Glomerular endothelial cell (primary cell): ENCODE measurements around the gene AFF2. TPM values are rescaled to one million over a fixed set of nuclear protein-coding genes. Genes with fewer than 3 reads are reported as not detected.

Experiments
- DNase-seq: peaks from one replicate; pipeline ENCODE4 v3.0.0-alpha.2; 2011; ENCODE audit warnings: low read depth, low spot score; ENCODE audit errors: extremely low read depth
- total RNA-seq: library from RNA; depleted of rRNA; stranded (reverse); fragments of >200 nt; gene quantifications from 2 replicates; pipeline ENCODE4 v1.2.3, GENCODE V29; 2015

The AFF2 gene
- total RNA-seq, 1 donor from 2014 or later: 0.06 TPM

GRCh38 chrX:148991502-148991901, 491.1 kb downstream of the AFF2 start:
- DNase-seq: no peak

- DNase-seq: no peak
These were observed 495.2 kb downstream of the AFF2 start for GRCh38 chrX:148995661-148996060.

GRCh38 chrX:149002320-149002719, 501.9 kb downstream of the AFF2 start:
- DNase-seq: no peak

- DNase-seq: no peak
These were observed 503.6 kb downstream of the AFF2 start for GRCh38 chrX:149003863-149004660.

- DNase-seq: no peak
These were observed 504.5 kb downstream of the AFF2 start for GRCh38 chrX:149004936-149005335.

GRCh38 chrX:149006235-149006634, 505.8 kb downstream of the AFF2 start:
- no peak for DNase-seq

- DNase-seq: no peak
These were observed 507.0 kb downstream of the AFF2 start for GRCh38 chrX:149007423-149007822.

- no peak for DNase-seq
These were observed 509.8 kb downstream of the AFF2 start for GRCh38 chrX:149010013-149010852.

GRCh38 chrX:149010853-149011224, 510.4 kb downstream of the AFF2 start:
- no peak for DNase-seq

GRCh38 chrX:149013081-149013480, 512.7 kb downstream of the AFF2 start:
- DNase-seq: no peak

- no peak for DNase-seq
These were observed 520.7 kb downstream of the AFF2 start for GRCh38 chrX:149021159-149021558.

GRCh38 chrX:149022485-149022884, 522.1 kb downstream of the AFF2 start:
- DNase-seq: no peak

- no peak for DNase-seq
These were observed 532.0 kb downstream of the AFF2 start for GRCh38 chrX:149032449-149032848.

- DNase-seq: no peak
These were observed 535.7 kb downstream of the AFF2 start for GRCh38 chrX:149036086-149036485.

- DNase-seq: no peak
These were observed 537.0 kb downstream of the AFF2 start for GRCh38 chrX:149037281-149037870.

- DNase-seq: no peak
These were observed 538.6 kb downstream of the AFF2 start for GRCh38 chrX:149039057-149039456.

GRCh38 chrX:149040873-149041535, 540.6 kb downstream of the AFF2 start:
- DNase-seq: no peak

GRCh38 chrX:149043401-149043800, 543.0 kb downstream of the AFF2 start:
- DNase-seq: no peak

GRCh38 chrX:149044471-149044870, 544.1 kb downstream of the AFF2 start:
- DNase-seq: no peak

- DNase-seq: no peak
These were observed 545.3 kb downstream of the AFF2 start for GRCh38 chrX:149045645-149046210.
